Stomach (tissue), 4 donors: ENCODE results near the gene LCN1.

Source experiments
- CTCF ChIP-seq, 7 experiments: fragments of 450-650 bp in 4 of 7; fragments of 200-600 bp in 3 of 7; sonication (generic) in 3 of 7; IDR thresholded peaks; one replicate each; pipeline ENCODE4 v1.5.1; 2016 to 2019; ENCODE audit warnings: antibody characterized with exemption in 7 of 7, control low read depth in 2 of 7, mild to moderate bottlenecking in 1 of 7
- EP300 ChIP-seq: sonication (generic); formaldehyde crosslinking; IDR thresholded peaks from one replicate; pipeline ENCODE4 v1.6.1; 2017; ENCODE audit warnings: antibody characterized with exemption
- POLR2A ChIP-seq, 4 donors: fragments of 450-650 bp; IDR thresholded peaks; one replicate each; pipeline ENCODE4 v1.6.1; 2016; ENCODE audit warnings: antibody characterized with exemption in 4 of 4, control low read depth in 2 of 4, mild to moderate bottlenecking in 1 of 4, moderate library complexity in 1 of 4
- POLR2AphosphoS5 ChIP-seq, 3 donors: sonication (generic); formaldehyde crosslinking; IDR thresholded peaks; one replicate each; pipeline ENCODE4 v1.6.1; 2016; ENCODE audit warnings: antibody characterized with exemption in 3 of 3

DNA sequence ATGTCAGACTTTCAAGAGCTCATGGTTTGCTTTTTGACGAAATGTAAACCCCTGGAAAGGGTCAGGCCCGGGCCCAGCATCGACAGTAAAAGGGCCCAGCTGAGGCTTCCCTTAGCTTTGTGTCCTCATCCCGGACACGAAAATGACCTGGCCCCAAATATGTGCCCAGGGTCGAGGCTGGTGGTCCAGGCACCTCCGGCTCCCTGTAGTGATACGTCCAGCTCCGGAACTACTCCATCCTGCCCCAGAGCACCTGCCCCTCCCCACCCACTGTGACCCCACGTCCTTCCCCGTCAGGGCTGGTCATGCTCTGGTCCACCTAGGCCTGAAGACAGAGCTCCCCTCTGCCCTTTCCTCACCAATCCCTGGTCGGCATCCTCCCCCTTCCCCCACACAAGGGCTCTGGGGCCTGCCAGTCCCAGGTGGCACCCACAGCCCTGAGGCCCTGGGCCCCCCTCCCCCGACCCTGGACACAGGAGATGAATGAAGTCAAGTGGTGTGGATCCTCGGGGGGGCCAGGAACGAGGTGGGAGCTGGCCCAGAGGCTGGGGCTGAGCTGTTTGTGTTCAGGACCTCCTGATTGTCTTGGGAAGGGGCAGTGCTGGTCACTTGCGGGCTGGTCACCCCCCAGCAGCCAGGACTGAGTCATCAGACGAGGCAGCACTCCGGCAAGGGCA is 30.9 kb downstream of the LCN1 start:
- TF ChIP-seq CTCF (IDR thresholded peaks at IDR 0.05) (no peak), EP300 (no peak), POLR2A (IDR thresholded peaks at IDR 0.05) (no peak), POLR2AphosphoS5 (IDR thresholded peaks at IDR 0.05) (no peak)
